ENCODE measurements around the gene RFX7.

RFX7 gene

DNA sequence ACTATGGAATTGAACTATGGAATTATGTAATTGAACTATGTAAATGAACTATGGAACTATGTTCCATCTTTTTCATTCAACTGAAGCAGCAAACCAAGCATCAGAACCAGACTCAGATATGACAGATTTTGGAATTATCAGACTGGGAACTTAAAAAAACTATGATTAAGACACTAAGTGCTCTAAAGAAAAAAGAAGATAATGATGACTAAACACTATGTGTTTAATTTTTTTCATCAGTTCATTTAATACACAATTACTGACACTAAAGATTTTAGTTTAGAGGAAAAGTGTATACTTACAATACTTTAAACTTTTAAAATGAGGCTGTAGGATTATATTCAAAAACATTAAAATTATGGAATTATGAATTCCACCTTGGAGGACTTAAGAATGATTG lies 15.3 kb downstream of the RFX7 start:
- Histone ChIP-seq H3K27me3 (replicated peaks) (no peaks in the 10 kb centered on the region), H3K27ac (no peak overlapping the region), H3K36me3 (replicated peaks) (peaks cover 7% of the 10 kb centered on the region), H3K4me3 (ENCODE audit: low read depth, low read length) (no peak overlapping the region)
- DNase-seq: no peak
- TF ChIP-seq, protein P1, sequence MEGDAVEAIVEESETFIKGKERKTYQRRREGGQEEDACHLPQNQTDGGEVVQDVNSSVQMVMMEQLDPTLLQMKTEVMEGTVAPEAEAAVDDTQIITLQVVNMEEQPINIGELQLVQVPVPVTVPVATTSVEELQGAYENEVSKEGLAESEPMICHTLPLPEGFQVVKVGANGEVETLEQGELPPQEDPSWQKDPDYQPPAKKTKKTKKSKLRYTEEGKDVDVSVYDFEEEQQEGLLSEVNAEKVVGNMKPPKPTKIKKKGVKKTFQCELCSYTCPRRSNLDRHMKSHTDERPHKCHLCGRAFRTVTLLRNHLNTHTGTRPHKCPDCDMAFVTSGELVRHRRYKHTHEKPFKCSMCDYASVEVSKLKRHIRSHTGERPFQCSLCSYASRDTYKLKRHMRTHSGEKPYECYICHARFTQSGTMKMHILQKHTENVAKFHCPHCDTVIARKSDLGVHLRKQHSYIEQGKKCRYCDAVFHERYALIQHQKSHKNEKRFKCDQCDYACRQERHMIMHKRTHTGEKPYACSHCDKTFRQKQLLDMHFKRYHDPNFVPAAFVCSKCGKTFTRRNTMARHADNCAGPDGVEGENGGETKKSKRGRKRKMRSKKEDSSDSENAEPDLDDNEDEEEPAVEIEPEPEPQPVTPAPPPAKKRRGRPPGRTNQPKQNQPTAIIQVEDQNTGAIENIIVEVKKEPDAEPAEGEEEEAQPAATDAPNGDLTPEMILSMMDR (IDR thresholded peaks at IDR 0.05; ENCODE audit: low read depth, low read length, missing control alignments): no peak
- in situ Hi-C loops (cut with HindIII; ENCODE audit: low pct_ligation_motif_present, low sequenced_read_pairs): no loop called here

DNA sequence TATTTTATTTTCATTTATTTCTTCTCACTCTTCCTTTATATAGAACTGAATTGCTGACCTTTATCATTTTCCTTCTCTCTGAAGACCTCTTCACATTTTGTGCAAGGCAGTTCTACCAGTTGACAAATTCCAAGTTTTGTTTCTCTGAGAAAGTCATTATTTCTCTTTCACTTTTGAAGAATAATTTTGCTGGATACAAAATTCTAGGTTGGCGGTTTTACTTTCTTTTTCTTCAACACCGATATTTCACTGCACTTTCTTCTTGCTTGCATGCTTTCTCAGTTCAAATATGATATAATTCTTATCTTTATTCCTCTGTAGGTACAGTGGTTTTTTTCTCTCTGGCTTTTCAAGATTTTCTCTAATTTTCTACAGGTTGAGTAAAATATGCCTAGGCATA lies 15.9 kb downstream of the RFX7 start:
- H3K36me3 ChIP-seq (replicated peaks): peaks cover 7% of the 10 kb centered on the region
- DNase-seq: no peak
- TF ChIP-seq, protein P1 (IDR thresholded peaks at IDR 0.05; ENCODE audit: low read depth, low read length, missing control alignments): no peak
- no peaks in the 10 kb centered on the region for H3K27me3 ChIP-seq (replicated peaks)
- in situ Hi-C loops (cut with HindIII; ENCODE audit: low pct_ligation_motif_present, low sequenced_read_pairs): no loop called here
- no peak overlapping the region for H3K27ac ChIP-seq
- no peak overlapping the region for H3K4me3 ChIP-seq (ENCODE audit: low read depth, low read length)

DNA sequence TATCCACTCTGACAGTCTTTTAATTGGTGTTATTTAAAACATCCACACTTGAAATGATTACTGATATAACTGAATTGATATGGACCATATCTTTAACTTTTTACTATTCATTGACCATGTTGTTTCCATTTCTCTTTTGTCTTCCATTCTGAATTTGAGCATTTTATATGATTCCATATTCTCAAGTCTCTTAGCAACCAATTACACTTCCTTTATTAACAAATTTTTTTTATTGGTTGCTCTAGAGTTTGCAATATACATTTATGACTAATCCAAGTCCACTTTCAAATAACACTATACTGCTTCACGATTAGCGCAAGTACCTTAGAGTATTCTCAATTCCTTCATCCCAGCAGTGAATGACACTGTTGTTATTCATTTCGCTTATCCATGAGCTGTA lies 16.4 kb downstream of the RFX7 start:
- TF ChIP-seq, protein P1 (IDR thresholded peaks at IDR 0.05; ENCODE audit: low read depth, low read length, missing control alignments): no peak
- no peak overlapping the region for H3K27ac ChIP-seq
- DNase-seq: no peak
- H3K27me3 ChIP-seq (replicated peaks): no peaks in the 10 kb centered on the region
- in situ Hi-C loops (cut with HindIII; ENCODE audit: low pct_ligation_motif_present, low sequenced_read_pairs): no loop called here
- H3K36me3 ChIP-seq (replicated peaks): peaks cover 6% of the 10 kb centered on the region
- no peak overlapping the region for H3K4me3 ChIP-seq (ENCODE audit: low read depth, low read length)

DNA sequence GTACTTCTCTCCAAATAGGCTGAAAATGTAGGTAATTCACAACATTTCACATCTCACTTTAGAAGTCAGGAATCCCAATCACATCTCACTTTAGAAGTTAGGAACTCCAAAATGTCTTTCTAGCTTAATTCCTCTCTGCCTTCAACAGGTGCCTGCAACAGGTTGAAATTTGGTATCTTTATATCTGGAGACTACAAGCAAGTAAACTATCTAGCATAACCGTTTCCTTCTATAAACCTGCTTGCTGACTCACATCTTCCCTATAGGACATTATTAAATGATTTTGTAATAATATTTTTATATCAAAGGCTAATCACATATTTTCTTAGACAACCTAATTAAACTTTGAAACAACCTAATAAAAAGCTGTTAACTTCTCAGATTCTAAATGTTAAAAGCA lies 18.2 kb downstream of the RFX7 start:
- no peak for DNase-seq
- Histone ChIP-seq H3K4me3 (ENCODE audit: low read depth, low read length) (no peak overlapping the region), H3K36me3 (replicated peaks) (no peaks in the 10 kb centered on the region), H3K27ac (no peak overlapping the region), H3K27me3 (replicated peaks) (no peaks in the 10 kb centered on the region)
- TF ChIP-seq, protein P1 (IDR thresholded peaks at IDR 0.05; ENCODE audit: low read depth, low read length, missing control alignments): no peak
- in situ Hi-C loops (cut with HindIII; ENCODE audit: low pct_ligation_motif_present, low sequenced_read_pairs): no loop called here

DNA sequence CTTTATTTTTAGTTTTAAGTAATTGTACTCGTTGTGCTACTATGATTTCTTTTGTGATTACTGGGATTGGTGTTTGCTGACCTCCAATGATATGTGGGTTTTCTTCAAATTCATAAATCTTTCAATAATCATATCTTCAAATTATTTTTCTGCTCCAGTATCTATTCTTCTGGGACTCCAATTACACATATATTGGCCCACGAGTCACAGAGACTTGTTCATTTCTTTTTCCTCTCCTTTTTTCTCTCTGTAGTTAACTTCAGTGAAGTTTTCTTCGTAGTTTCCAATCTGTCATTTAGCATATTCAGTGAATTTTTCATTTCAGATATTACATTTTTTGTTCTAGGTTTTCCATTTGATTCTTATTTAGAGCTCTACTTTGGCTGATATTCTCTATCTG lies 21.4 kb downstream of the RFX7 start:
- in situ Hi-C loops (cut with HindIII; ENCODE audit: low pct_ligation_motif_present, low sequenced_read_pairs): no loop called here
- Histone ChIP-seq H3K27me3 (replicated peaks) (no peaks in the 10 kb centered on the region), H3K4me3 (ENCODE audit: low read depth, low read length) (no peak overlapping the region), H3K36me3 (replicated peaks) (no peaks in the 10 kb centered on the region), H3K27ac (no peak overlapping the region)
- DNase-seq: no peak
- TF ChIP-seq, protein P1 (IDR thresholded peaks at IDR 0.05; ENCODE audit: low read depth, low read length, missing control alignments): no peak

DNA sequence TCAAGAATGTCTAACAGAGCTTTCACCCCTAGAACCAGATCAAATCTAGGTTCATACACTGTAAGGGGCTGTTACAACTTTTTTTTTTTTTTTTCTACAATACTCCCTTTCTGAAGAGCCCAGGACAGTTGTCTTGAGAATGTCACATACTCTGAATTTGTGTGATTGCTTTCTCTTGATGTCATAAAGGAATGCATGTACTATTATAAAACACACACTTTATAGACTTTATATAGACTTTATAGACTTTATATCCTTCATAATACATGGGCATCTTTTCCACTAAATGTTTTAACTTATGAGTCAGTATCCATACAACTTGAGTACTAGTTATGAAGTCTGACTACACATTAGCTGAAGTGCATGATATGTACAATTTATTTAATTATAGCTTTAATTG lies 26.3 kb downstream of the RFX7 start:
- Histone ChIP-seq H3K4me3 (ENCODE audit: low read depth, low read length) (no peak overlapping the region), H3K27me3 (replicated peaks) (no peaks in the 10 kb centered on the region), H3K27ac (no peak overlapping the region), H3K36me3 (replicated peaks) (no peaks in the 10 kb centered on the region)
- TF ChIP-seq, protein P1 (IDR thresholded peaks at IDR 0.05; ENCODE audit: low read depth, low read length, missing control alignments): no peak
- no peak for DNase-seq
- in situ Hi-C loops (cut with HindIII; ENCODE audit: low pct_ligation_motif_present, low sequenced_read_pairs): no loop called here

Measured in brain microvascular endothelial cell (primary cell).